GM12875 (cell line): Measurements from ENCODE around the gene PIGM.

Experiments used
- H3K4me3 ChIP-seq: one replicate; pipeline ENCODE4 v1.5.1; 2011; ENCODE audit warnings: low read depth, low read length, control low read depth
- TF ChIP-seq, protein P1 (sequence below): IDR thresholded peaks from 2 replicates; pipeline ENCODE4 v1.5.1; 2011; ENCODE audit warnings: low read depth, mild to moderate bottlenecking, control low read depth, inconsistent platforms, low read length, moderate library complexity, borderline replicate concordance; ENCODE audit not compliant: insufficient read depth

Gene PIGM

DNA sequence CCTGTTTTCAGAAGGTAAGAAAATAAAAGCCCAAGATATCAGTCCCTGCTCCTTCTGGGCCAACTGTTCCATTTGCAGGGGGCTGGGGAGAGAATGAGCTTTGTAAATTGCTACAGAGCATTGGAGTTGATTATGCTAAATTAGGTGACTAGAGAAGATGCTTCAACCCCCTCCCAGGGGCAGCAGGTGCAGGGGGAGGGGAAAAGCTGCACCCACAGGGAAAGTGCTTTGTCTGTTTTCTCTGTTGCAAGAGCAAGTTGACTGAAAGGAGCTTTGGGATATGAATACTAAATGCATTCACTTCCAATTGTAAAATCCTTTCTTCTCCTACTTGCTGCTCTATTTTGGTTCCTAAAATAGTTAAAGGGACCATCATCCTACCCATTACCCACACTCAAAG lies 16.5 kb upstream of the PIGM start:
- no peak overlapping the region for H3K4me3 ChIP-seq
- TF ChIP-seq, protein P1, sequence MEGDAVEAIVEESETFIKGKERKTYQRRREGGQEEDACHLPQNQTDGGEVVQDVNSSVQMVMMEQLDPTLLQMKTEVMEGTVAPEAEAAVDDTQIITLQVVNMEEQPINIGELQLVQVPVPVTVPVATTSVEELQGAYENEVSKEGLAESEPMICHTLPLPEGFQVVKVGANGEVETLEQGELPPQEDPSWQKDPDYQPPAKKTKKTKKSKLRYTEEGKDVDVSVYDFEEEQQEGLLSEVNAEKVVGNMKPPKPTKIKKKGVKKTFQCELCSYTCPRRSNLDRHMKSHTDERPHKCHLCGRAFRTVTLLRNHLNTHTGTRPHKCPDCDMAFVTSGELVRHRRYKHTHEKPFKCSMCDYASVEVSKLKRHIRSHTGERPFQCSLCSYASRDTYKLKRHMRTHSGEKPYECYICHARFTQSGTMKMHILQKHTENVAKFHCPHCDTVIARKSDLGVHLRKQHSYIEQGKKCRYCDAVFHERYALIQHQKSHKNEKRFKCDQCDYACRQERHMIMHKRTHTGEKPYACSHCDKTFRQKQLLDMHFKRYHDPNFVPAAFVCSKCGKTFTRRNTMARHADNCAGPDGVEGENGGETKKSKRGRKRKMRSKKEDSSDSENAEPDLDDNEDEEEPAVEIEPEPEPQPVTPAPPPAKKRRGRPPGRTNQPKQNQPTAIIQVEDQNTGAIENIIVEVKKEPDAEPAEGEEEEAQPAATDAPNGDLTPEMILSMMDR = no peak

DNA sequence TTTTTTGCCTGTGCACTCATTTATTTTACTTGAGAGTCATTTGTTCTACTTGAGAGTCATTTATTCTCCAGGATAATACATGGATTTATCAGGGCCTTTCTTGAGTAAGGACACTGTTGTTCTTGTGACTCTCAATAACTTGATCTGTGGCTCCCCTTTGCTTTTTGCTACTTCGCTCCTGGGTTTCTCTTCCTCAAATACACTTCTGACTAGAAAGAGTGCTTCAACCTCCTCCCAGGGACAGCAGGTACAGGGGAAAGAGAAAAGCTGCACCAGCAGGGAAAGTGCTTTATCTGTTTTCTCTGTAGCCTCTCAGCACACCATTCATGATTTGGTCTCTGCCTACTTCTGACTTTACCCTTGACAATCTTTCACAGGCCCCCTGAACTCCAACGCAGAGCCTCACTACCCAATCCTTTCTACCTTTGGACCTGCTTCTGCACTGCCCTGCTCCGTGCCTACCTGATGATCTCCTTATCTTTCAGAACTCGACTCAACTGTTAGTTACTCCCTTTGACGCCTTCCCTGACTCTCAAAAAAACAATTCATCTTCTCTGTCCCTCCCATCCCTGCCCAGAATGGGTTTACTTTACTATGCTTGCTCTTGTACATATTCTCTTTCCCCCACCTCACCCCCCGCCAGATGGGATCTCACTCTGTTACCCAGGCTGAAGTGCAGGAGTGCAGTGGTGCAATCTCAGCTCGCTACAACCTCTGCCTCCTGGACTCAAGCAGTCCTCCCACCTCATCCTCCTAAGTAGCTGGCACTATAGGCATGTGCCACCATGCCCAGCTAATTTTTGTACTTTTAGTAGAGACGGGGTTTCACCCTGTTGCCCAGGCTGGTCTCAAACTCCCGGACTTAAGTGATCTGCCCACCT lies 15.6 kb upstream of the PIGM start:
- TF ChIP-seq, protein P1 = no peak
- no peak overlapping the region for H3K4me3 ChIP-seq

DNA sequence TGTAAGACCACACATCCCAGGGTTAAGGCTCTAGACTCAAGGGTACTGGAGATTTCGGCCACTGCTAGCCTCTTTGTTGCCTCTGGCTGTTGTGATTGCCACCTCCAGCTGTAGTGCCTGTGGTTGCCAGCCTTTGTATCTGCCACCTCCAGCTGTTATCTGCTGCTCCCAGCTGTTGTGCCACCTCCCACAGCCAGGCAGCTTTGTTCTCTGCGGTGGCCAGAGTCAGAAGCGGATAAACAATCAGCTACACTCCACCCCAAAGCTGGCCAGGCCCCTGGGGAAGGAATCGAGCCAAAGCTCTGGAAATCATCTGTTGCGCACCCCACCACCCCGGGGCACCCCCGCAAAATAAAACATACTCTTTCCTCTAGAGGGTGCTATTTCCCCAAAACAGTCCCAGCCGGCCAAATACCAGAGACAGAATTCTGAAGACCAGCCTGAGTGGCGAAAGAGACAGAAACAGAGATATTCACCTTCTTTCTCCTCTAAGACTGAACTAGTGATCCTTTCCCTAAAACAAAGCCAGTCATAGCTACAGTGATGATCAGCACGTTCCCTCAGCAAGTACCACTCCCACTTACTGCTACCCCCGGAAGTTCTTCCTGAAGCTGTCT lies 14.8 kb upstream of the PIGM start:
- no peak overlapping the region for H3K4me3 ChIP-seq
- TF ChIP-seq, protein P1 = peak; percentile 49

DNA sequence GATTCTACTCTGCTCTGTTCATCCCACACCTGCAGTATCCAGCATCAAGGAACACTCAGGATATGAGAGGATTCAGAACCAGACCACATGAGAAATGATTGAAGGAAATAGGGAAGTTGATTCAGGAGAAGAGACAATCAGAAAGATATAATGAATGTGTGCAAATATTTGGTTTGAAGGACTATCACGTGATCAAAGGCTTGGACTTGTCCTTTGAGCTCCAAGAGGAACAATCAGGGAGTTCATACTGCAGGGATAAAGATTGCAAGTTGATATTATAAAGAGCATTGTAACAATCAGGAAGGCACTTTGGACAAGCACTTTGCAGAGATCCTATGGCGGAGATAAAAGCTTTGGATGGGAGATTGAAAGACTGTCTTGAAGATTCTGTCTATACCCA lies 13.9 kb upstream of the PIGM start:
- TF ChIP-seq, protein P1 = no peak
- H3K4me3 ChIP-seq = no peak overlapping the region

DNA sequence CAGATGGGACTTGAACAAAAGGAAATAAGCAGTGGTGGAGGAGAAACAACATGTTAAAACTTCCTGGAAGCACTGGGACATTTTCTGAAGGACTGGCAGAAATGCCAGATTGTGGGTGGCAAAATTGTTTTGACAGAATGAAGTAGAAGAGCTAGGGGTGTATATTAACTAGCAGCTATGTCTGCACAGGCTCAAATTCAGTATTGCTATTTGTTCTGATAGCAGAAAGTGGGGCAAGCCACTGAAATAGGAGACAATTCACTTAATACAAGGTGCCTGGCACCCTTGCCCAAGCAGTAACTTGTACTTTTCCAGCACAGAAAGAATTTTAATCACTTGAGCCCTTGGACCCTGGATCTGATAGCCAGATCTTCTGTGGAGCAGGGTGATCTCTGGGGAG lies 11.8 kb upstream of the PIGM start:
- H3K4me3 ChIP-seq = no peak overlapping the region
- TF ChIP-seq, protein P1 = no peak

DNA sequence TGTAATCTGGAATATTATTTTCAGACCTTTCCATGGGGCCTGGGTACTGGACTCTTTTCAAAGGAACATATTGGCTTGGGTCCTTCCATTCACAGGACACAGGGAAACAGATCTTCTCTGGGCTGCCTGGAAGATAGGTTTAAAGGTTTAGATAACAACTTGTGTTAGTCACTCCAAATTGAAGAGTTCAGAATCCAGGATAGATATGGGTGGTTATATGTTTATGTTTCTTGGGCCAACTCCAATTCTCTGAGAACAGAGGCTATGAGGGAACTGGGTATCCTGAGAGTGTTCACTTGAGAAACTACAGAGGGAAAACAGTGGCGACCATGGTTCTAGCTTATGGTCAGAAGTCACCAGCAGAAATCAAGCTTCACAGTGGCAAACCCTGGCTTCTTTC lies 8.7 kb upstream of the PIGM start:
- no peak overlapping the region for H3K4me3 ChIP-seq
- TF ChIP-seq, protein P1 = no peak
